ENCODE results near the gene EFNA2.
A peak's percentile ranks its signal among the peaks of the same experiment; 100 is the strongest.
"Not testable (repeated sequence)": the region's sequence is repeated elsewhere in the genome, so short reads cannot be mapped to it uniquely, and the experiment has no call there.

EFNA2 gene

DNA sequence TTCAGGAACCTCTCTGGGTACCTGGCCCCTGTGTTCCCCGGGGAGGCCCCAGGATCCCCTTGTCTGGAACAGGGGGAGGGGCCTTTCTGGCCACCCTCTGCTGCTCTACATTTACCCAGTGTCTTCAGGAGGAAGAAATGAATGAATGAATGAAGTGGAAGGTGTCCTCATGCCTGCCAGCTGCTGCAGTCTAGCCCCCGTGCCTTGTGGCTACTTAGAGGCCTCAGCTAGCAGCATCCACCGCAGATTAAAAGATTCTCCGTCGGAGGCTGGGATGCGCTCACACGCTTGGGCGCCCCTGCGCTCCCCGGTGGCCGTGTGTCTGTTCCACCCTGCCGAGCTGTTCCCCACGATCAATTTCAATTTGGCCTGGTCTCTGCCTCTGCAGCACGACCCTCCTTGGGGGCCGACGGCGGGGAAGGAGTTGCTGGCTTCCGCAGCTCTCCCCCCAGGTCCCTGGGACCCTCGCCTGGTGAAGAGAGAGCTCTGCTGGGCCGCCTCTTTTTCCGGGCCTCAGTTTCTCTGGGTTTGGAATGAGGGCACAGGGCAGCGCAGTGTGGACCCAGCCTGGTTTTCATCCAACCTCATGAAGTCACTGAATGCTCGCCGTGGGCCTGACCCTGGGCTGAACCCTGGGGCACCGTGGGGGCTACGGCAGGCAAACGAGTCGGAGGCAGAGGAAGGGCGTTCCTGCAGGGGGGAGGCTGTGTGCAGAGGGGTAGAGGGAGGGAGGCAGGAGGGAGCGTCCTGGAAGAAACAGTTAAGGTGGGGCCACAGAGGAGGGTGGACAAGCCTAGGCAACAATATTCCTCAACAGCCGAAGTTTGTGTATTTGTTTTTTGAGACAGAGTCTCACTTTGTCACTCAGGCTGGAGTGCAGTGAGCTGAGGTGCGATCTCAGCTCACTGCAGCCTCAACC lies 28.3 kb downstream of the EFNA2 start:
- no peak overlapping the region for H3K4me3 ChIP-seq (ENCODE audit: low read depth, low read length)

DNA sequence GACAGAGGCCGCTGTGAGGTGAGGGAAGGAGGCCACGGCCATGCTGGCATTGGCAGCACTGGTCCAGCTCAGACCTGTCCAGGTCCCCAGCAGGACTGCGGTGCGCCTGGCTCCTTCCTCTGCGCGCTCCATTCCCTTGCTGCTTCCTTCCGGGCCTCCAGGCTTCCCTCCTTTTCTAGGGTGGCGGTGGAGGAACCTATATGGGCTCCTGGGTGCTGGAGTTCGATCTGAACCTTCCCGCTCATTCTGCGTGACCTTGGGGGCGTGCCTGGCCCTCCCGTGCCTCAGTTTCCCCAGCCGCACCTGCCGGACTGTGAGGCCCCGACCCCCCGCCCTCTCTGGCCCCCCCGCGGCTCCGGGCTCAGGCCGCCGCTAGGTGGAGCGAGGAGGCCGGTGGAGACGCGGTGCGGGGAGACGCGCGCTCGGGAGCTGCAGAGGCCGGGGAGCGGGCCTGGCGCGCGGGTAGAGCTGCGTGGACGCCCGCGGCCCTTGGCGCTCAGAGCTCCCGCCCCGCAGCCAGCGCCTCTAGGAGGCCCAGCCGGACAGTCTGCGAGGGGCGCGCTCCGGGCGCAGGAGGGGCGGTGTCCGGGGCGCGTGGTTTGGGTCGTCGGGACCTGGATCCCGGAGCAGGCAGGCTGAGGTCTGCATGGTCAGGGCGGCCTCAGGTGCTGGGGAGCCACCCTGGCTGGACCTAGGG lies 29.9 kb downstream of the EFNA2 start:
- H3K4me3 ChIP-seq (ENCODE audit: low read depth, low read length), result peak overlapping the region; percentile 8

DNA sequence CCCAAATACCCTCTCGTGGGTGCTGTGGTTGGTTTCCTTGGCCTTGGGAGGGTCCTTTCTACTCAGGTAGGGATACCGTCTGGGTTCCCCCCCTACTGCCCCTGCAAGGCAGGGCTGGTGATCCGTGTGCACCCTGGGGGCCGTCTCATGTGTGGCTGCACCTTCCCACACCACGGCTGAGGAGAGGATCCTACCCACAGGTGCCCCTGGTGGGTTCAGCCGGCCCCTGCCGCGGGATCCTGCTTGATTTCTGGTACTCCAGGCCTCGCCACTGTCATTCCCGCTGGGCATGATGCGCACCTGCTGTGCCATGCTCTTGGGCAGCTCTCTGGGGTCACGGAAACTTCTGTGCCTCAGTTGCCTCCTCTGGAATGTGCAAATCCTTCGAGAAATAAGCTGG lies 30.8 kb downstream of the EFNA2 start:
- no peak overlapping the region for H3K4me3 ChIP-seq (ENCODE audit: low read depth, low read length)

DNA sequence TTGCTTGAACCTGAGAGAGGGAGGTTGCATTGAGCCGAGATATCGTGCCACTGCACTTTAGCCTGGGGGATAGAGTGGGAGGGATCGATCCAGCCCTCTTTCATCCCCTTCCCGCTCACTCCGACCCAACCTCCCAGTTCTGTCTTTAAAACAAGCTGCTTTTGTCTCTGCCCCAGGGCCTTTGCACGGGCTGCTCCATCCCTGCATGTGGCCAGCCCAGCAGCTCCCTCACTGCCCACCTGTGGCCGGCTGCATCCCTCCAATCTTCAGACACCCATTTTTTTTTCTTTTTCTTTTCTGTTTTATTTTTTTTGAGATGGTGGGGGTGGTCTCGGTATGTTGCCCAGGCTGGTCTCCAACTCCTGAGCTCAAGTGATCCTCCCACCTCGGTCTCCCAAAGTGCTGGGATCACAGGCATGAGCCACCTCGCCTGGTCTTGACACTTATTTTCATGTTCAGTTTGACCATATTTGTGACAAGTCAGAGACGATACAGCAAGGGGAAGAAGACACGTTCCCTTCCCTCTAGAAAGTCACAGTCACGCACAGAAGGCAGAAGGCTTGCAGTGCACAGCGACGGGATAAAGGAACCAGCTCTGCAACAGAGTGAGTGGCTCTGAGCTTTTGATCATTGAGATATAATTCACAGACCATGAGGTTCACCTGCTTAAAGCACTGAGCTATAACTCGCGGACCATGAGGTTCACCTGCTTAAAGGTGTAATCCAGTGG lies 31.8 kb downstream of the EFNA2 start:
- H3K4me3 ChIP-seq (ENCODE audit: low read depth, low read length), result no peak overlapping the region

DNA sequence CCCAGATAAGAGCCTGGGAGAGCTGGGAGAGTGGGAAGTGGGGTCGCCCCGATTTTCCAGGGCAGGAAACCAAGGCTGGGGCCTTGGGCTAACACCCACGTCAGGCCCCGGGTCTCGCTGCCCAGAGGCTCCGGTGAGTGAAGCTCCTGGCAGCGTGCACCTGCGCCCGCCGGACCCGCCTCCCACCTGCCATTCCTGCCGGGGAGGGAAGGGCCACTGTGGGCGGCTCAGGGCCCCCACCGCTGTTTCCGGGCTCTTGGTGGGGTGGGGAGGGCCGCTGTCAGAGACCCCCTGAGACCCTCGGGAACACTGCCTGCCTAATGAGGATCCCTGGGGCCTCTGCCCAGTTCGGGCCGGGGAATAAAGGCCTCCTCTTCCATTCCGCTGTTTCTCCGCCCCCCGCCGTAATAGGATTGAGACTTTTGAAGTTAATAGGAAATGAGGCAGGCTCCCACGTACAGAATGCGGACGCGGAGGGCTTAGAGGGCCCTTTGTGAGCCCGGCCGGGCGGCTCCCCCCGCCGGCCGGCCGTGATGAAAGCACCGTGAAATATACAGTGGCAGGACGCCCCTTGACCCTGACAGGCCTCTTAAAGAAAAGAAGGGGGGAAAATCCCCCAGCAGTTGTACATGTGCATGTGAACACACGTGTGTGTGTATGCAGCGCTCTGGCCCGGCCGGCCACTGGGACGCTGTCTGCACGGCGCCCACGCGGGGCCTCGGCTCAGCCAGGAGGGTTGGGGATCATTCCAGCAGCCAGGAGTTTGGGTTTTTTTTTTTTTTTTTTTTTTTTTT lies 33.2 kb downstream of the EFNA2 start:
- H3K4me3 ChIP-seq (ENCODE audit: low read depth, low read length), result no peak overlapping the region

DNA sequence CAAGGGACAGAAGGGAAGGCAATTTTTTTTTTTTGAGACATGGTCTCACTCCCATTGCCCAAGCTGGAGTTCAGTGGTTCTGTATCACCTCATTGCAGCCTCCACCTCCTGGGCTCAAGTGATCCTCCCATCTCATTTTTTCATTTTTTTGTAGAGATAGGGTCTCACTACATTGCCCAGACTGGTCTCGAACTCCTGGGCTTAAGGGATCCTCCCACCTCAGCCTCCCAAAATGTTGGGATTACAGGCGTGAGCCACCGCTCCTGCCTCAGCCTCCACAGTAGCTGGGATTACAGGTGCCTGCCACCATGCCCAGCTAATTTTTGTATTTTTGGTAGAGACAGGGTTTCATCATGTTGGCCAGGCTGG lies 34.6 kb downstream of the EFNA2 start:
- H3K4me3 ChIP-seq (ENCODE audit: low read depth, low read length), result not testable (repeated sequence)

DNA sequence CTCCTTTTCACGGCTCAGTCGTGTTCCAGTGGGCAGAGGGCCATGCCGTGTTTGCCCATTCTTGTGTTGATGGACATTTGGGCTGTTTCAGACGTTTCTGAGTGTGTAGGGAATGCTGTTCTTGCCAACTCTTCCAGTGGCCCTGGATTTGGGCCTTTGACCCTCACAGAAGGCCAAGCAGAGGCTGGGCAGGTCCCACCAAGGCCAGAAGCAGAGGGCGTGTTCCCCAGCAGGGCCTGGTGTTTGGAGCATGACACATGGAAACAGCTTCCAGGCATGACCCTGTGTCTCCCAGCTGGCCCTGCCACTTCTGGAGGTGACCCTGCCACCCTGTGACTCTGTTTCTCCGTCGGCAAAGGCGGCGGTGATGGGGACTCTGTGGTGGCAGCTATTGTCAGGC lies 35.9 kb downstream of the EFNA2 start:
- no peak overlapping the region for H3K4me3 ChIP-seq (ENCODE audit: low read depth, low read length)

DNA sequence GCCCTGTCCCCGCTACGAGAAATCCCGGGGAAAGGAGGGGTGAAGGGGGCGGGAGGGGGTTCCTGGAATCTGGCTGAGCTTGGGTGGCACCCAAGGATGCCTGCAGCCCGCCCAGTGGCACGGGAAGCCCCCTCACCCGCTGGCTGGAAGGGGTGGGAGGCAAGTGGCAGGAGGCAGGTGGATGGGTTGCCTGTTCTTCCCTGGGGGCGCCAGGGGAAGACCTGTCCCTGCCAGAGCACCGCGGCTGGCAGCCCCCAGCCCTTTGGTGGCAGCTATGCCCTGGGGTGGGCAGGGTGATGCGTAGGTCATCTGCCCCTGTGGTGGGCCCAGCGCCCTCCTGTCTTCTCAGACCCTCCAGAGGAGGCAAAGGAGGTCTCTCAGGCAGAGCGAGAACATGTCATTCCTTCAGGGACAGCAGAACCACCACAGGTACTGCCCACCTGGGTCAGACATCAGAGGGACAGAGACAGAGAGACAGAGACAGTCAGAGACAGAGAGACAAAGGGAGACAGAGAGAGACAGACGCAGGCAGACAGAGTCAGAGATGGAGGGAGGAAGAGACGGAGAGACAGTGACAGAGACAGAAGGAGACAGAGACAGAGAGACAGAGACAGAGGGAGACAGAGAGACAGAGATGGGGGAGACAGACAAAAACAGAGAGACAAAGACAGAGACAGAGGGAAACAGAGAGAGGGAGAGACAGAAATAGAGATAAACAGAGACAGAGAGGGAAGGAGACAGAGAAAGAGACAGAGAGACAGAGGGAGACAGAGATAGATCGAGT lies 36.7 kb downstream of the EFNA2 start:
- H3K4me3 ChIP-seq (ENCODE audit: low read depth, low read length), result no peak overlapping the region

DNA sequence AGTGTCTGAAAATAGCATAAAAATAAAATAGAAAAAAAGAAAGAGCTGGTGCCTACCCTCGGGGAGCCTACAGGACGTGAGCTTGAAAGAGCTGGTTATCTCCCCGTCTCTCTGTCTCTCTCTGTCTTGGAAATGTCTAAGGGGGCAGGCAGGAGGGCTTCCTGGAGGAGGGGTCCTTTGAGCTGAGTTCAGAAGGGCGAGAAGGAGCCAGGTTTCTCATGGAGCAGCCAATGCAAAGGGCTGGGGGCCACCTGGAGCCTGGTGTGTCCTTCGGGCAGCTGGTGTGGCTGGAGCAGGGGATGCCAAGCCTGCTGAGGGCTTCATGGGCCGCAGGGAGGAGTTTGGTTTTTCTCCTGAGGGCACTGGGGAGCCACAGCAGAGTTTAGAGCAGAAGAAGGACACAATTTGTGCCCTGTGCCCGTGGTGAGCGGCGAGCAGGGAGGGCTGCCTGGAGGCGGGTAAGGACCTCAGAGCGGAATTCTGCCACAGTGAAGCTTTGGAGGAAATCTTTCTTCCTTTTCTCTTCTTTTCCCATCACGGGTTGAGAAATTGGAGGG lies 38.7 kb downstream of the EFNA2 start:
- no peak overlapping the region for H3K4me3 ChIP-seq (ENCODE audit: low read depth, low read length)

DNA sequence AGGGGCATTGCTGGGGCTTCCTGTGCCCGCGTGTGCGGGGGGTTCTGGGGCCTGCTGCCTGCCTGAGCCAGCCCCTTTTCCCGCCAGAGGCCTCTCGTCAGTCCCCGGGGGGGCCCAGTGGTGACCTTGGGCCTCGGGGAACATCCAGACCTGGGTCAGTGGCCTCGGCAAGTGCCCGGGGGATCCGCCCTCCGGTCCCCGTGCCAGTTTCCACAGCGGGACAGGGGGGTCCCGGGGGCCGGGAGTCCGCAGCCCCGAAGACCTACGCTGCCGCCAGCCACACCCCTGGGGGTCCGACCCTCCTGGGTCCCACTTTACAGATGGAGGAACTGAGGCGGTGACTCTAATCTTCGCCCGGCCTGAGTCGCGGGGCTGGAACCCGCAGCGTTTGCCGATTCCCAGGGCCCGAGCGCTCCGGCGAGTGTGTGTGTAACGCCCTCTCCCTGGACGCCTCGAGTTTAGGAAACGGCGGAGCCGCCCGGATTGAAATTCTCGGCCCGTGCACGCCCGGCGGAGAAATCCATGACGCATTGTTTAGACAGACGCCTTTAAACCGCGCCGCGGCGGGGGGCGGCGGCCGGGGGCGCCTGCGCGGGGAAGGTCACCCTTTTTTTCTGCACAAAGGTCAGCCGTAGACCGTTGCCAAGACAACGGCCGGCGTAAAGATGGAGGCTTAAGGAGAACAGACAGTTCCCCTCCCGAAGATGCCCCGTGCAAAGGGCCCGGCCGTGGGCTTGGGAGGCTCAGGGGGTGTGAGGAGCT lies 39.3 kb downstream of the EFNA2 start:
- H3K4me3 ChIP-seq (ENCODE audit: low read depth, low read length), result peak overlapping the region; percentile 31

DNA sequence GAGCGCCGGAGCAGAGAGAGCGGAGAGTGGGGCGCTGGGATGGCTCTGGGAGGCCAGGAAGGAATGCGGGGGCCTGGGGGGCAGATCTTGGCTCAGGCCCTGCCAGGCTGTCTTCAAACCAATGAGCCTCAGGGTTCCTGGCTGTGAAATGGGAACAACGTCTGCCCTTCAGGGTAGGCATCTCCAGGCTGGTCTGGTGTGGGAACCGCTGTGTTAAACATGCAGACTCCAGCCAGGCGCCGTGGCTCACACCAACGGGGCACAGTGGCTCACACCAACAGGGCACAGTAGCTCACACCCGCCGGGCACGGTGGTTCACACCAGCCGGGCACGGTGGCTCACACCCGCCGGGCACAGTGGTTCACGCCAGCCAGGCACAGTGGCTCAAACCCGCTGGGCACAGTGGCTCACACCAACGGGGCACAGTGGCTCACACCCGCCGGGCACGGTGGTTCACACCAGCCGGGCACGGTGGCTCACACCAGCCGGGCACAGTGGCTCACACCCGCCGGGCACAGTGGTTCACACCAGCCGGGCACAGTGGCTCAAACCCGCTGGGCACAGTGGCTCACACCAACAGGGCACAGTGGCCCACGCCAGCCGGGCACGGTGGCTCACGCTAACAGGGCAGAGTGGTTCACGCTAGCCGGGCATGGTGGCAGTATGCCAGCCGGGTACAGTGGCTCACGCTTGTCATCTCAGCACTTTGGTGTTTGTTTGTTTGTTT lies 40.1 kb downstream of the EFNA2 start:
- no peak overlapping the region for H3K4me3 ChIP-seq (ENCODE audit: low read depth, low read length)

DNA sequence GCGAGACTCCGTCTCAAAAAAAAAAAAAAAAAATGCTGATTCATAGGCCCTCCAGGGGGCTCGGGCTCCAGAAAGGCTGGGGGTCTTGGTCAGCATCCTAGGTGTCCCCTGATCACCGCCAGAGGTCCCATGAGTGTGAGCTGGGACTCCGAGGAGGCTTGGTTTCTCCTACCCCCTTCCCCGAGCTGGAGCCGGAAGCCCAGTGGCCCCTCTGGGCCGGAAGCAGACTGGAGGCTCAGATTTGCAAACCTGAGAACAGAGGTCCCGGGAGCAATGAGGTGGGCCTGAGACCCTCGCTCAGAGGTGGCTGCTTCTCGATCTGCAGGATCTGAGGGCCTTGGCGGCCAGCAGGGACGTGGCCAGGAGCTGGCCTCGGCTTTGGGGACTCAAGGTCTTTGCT lies 41.5 kb downstream of the EFNA2 start:
- no peak overlapping the region for H3K4me3 ChIP-seq (ENCODE audit: low read depth, low read length)

DNA sequence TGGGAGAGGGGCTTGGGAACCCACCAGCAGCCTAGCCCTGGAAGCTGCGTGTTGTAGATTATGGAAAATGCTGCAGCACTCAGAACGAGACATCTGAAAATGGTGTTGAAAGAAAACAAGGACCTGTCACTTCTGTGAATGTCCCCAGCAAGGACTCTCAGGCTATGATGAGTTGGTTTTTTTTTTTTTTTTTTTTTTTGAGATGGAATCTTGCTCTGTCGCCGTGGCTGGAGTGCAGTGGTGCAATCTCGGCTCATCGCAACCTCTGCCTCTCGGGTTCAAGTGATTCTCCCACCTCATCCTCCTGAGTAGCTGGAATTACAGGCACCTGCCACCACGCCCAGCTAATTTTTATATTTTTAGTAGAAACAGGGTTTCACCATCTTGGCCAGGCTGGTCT lies 46.5 kb downstream of the EFNA2 start:
- H3K4me3 ChIP-seq (ENCODE audit: low read depth, low read length), result not testable (repeated sequence)

DNA sequence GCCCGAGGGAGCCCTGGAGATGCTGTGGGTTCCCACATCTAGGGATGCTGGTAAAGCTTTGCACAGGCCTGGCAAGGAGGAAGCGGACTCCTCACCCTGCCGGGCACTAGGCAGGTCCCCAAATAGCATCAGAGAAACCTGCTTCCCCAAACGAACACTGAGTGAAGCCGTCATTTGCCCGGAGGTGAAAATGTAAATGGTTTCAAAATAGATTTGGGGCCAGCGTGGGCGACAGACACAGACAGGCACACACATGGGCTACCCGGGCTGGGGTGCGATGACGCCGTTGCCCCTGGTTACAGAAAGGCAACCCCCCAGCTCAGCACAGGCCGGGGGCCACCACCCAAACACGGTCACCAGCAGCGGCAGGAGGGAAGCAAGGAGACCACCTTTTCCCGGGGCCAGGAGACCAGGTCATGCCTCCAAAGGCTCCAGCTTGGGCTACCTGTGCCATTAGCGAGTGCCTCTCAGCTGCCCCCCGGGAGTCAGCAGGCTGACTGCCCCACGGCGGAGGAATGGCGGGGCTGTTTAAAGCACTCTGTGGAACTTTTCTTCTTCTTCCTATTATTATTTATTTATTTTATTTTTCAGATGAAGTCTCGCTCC lies 50.5 kb downstream of the EFNA2 start:
- H3K4me3 ChIP-seq (ENCODE audit: low read depth, low read length), result no peak overlapping the region

DNA sequence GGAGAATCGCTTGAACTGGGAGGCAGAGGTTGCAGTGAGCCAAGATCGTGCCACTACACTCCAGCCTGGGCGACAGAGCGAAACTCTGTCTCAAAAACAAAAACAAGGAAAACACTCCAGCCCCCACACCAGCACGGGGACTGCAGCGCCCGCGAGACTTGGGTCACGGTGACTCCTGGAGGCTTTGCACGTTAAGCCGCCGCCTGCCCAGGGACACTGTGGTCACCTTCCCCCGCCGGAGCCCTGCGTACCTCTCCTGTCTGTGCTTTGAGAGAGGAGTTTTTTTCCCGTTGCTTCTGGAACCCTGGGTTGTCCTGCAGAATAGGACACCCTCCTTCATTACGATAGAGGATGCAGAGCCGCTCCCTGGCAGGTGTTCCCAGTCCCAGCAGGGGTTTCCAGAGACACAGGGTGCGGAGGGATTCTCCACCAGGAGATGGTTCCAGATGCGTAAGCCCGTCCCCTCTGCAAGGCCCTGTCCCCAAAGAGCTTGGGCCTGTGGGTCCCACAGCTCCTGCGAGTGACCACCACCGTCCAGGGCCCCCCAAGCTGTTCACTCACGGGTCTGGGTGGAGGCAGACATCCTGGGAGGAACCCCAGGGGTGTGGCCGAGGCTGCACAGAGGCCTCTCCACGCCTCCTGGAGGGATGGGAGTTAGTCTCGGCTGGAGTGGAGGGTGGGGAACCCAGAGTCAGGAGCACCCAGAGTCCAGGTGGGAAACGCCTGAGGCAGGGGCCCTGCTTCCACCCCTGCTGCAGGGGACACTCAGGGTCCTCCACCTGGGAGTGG lies 55.2 kb downstream of the EFNA2 start:
- no peak overlapping the region for H3K4me3 ChIP-seq (ENCODE audit: low read depth, low read length)

DNA sequence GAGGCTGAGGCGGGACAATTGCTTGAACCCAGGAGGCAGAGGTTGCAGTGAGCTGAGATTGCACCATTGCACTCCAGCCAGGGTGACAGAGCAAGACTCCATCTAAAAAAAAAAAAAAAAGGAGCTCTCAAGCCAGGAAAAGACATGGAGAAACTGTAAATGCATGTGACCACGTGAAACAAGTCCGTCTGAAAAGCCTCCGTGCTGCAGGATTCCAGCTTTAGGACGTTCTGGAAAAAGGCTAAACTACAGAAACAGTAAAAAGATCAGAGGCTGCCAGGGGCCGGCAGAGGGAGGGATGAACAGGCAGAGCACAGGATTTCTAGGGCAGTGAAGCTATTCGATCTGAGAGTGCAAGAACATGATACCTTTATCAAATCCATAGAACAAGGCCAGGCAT lies 57.4 kb downstream of the EFNA2 start:
- H3K4me3 ChIP-seq (ENCODE audit: low read depth, low read length), result no peak overlapping the region

DNA sequence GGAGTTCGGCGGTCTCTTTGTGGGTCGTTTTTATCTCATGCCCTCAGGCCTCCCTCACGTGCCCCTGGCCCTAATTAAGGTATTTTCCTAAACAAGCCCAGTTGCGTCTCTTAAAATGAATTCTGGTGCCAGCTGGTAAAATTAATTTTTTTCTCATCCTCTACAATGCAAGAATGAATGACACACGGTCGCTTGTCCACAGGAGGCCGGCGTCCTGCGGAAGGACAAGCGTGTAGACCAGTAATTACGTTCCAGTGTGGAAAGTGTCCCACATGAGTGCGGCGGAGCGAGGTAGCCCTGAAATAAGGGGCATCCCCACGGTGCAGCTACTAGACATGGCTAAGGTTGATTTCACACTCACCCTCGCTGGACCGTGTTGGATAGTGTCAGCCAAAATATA lies 63.5 kb downstream of the EFNA2 start:
- H3K4me3 ChIP-seq (ENCODE audit: low read depth, low read length), result no peak overlapping the region

All from iPS-11a (cell line).